OCI-LY7 (cell line): ENCODE data around the gene C12orf57.

Experiments used
- EZH2phosphoT487 ChIP-seq: fragments of 200-600 bp; sonication (generic); IDR thresholded peaks from 2 replicates; pipeline ENCODE4 v1.6.1; 2018; ENCODE audit warnings: low read depth, borderline replicate concordance, mild to moderate bottlenecking, mixed run types, antibody characterized with exemption, low read length, moderate library complexity, mixed read lengths
- TF ChIP-seq, protein P1 (sequence below): fragments of 200-600 bp; sonication (generic); conservative IDR thresholded peaks from 2 replicates; pipeline ENCODE4 v1.5.1; 2014; ENCODE audit warnings: mild to moderate bottlenecking, antibody characterized with exemption, low read length, moderate library complexity, mixed read lengths

DNA sequence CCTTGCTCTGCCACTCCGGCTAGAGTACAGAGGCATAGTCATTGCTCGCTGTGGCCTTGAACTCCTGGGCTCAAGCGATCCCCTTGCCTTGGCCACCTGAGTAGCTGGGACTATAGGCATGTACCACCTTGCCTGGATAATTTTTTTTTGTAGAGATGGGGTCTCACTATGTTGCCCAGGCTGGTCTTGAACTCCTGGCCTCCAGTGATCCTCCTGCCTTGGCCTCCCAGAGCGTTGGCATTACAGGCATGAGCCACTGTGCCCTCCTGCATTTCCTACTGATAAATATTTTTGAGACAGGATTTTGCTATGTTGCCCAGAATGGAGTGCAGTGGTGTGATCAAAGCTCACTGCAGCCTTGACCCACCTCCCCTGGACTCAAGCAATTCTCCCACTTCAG, 36.3 kb downstream of the C12orf57 start:
- TF ChIP-seq, protein P1, sequence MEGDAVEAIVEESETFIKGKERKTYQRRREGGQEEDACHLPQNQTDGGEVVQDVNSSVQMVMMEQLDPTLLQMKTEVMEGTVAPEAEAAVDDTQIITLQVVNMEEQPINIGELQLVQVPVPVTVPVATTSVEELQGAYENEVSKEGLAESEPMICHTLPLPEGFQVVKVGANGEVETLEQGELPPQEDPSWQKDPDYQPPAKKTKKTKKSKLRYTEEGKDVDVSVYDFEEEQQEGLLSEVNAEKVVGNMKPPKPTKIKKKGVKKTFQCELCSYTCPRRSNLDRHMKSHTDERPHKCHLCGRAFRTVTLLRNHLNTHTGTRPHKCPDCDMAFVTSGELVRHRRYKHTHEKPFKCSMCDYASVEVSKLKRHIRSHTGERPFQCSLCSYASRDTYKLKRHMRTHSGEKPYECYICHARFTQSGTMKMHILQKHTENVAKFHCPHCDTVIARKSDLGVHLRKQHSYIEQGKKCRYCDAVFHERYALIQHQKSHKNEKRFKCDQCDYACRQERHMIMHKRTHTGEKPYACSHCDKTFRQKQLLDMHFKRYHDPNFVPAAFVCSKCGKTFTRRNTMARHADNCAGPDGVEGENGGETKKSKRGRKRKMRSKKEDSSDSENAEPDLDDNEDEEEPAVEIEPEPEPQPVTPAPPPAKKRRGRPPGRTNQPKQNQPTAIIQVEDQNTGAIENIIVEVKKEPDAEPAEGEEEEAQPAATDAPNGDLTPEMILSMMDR = no peak
- no peak for TF ChIP-seq EZH2phosphoT487
